ENCODE measurements around the gene NRIP2.

GRCh38 chr12:2834581-2835491, at the start of gene NRIP2:
- TF ChIP-seq POLR2AphosphoS5 (IDR thresholded peaks at IDR 0.05; ENCODE audit: low read depth, low read length), result no peak
- TF ChIP-seq CTCF (IDR thresholded peaks at IDR 0.05), result no peak

All from Panc1 (cell line).